MM.1S (cell line): ENCODE results near the gene ANK2.

Experiments
- EZH2 ChIP-seq: fragments of 300-600 bp; sonication (generic); optimal IDR thresholded peaks from 2 replicates; pipeline ENCODE3; 2017; ENCODE audit warnings: low read depth, mild to moderate bottlenecking, antibody characterized with exemption, low read length, mixed read lengths
- EZH2phosphoT487 ChIP-seq: fragments of 300-600 bp; sonication (generic); IDR thresholded peaks from 2 replicates; pipeline ENCODE4 v1.6.1; 2018; ENCODE audit warnings: antibody characterized with exemption, low read length
- TF ChIP-seq, protein P1 (sequence below): fragments of 300-600 bp; sonication (generic); IDR thresholded peaks from 2 replicates; pipeline ENCODE4 v1.5.1; 2016; ENCODE audit warnings: antibody characterized with exemption, low read length, mixed read lengths

DNA sequence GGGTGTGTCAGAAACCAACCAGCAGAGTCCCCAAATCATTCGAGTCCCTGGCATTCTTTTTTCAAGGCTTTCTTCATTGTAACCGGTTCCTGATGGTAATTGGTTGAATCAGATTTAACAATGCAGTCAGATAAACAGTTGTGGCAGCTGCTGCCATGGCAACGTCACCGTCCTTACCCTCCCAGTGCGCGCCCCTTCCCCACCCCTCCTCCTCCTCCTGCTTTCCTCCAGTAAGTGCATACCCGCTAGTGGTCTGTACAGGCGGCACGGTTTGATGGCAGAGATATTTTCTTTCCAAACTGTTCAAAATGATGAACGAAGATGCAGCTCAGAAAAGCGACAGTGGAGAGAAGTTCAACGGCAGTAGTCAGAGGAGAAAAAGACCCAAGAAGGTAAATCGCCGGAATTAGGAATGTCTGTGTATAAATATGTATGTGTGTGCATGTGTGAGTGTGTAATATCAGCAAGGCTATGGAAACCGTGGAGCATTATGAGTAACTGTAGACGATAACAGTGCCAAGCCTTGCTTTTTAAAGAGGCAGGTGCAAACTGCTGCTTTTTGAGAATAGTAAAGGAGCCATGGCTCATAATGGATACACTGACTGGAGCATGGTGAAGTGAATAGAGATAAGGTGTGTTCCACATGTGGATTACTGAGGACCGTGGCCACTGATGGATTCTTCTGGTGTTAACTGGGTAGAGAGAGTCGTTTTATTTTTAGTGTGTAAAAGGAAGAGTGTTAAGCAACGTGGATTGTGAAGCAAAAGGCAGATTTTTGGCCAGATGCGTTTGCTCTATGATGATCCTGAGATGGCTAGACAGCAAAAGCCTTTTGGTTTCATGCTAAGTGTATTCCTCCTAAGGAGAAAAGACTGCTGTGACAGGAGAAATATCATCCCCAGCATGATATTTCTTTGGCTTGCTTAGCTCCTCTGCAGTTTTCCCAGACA, at the start of gene ANK2:
- TF ChIP-seq, protein P1, sequence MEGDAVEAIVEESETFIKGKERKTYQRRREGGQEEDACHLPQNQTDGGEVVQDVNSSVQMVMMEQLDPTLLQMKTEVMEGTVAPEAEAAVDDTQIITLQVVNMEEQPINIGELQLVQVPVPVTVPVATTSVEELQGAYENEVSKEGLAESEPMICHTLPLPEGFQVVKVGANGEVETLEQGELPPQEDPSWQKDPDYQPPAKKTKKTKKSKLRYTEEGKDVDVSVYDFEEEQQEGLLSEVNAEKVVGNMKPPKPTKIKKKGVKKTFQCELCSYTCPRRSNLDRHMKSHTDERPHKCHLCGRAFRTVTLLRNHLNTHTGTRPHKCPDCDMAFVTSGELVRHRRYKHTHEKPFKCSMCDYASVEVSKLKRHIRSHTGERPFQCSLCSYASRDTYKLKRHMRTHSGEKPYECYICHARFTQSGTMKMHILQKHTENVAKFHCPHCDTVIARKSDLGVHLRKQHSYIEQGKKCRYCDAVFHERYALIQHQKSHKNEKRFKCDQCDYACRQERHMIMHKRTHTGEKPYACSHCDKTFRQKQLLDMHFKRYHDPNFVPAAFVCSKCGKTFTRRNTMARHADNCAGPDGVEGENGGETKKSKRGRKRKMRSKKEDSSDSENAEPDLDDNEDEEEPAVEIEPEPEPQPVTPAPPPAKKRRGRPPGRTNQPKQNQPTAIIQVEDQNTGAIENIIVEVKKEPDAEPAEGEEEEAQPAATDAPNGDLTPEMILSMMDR = no peak
- TF ChIP-seq EZH2 (no peak), EZH2phosphoT487 (no peak)
